Astrocyte of the cerebellum (primary cell): ENCODE results near the gene DLG5.

Experiments used
- DNase-seq: peaks from one replicate; pipeline ENCODE4 v3.0.0-alpha.2; 2011; ENCODE audit warnings: low read depth
- H3K4me3 ChIP-seq: 2 replicates; pipeline ENCODE4 v1.5.1; 2011; ENCODE audit warnings: mild to moderate bottlenecking, low read depth, low read length, moderate library complexity
- in situ Hi-C: cut with HindIII; loops from 2 replicates; pipeline ENCODE4 v1.10.0; 2017; ENCODE audit warnings: low sequenced_read_pairs
- TF ChIP-seq, protein P1 (sequence below): IDR thresholded peaks from 2 replicates; pipeline ENCODE4 v1.5.1; 2012; ENCODE audit warnings: low read length, low read depth, moderate library complexity, mild to moderate bottlenecking; ENCODE audit errors: missing control alignments

The DLG5 gene

DNA sequence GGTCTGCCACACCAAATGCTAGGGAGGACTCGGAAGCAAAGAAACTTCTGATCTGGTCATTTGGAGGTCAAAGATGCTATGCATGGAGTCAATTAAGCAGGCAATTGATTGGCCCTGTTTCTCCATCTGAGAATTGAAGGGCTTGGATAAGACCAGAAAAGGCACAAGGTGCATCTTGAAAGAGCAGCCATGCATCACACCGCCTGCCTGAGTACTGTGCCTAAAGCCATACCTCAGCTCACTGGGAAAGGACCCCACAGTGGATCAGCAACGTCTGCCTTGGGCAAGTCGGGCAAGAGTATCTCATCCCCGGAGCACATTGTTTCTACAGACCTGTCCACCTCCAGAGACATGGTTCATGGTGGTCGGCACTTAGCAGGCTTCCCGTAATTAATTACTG lies 42.4 kb downstream of the DLG5 start:
- no peak for DNase-seq
- H3K4me3 ChIP-seq: no peak overlapping the region
- in situ Hi-C loops: no loop called here
- TF ChIP-seq, protein P1, sequence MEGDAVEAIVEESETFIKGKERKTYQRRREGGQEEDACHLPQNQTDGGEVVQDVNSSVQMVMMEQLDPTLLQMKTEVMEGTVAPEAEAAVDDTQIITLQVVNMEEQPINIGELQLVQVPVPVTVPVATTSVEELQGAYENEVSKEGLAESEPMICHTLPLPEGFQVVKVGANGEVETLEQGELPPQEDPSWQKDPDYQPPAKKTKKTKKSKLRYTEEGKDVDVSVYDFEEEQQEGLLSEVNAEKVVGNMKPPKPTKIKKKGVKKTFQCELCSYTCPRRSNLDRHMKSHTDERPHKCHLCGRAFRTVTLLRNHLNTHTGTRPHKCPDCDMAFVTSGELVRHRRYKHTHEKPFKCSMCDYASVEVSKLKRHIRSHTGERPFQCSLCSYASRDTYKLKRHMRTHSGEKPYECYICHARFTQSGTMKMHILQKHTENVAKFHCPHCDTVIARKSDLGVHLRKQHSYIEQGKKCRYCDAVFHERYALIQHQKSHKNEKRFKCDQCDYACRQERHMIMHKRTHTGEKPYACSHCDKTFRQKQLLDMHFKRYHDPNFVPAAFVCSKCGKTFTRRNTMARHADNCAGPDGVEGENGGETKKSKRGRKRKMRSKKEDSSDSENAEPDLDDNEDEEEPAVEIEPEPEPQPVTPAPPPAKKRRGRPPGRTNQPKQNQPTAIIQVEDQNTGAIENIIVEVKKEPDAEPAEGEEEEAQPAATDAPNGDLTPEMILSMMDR: no peak

DNA sequence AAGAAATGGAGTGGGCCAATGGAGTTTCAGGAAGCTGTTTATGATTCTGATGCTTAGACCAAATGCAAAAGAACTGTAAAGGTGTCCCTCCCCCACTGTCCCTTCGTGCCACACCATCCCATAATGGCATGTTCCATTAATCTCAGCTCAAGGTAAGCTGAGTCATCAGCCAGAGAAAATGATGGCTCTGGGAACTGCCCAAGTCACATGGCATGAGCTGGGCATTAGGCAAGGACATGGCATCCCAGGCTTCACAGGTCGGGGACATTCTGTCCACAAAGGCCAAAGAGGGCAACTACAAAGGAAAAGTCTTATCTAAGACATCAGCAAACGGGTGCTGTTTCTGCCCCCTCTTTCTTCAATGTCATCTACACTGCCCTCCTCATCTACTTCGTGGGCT lies 44.9 kb downstream of the DLG5 start:
- DNase-seq: no peak
- TF ChIP-seq, protein P1: no peak
- no peak overlapping the region for H3K4me3 ChIP-seq
- in situ Hi-C loops: no loop called here

DNA sequence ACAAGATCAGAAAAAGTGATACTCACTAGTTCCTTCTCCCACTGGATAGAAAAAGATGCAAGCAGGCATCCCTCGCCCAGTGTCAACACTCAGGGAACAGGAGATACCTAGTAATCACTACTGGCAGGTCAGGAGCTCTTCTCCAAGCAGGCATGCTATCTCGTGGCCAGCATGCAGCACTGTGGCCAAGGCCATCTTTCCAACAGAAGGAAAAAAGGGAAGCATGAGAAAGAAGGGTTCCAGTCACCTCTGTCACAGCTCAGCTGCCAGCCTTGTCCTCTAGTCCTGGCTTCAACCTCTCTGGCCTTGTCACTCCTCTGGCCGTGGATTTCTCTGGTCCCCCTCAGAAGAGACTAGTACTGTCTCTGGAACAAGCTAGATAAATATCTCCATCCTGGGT lies 45.3 kb downstream of the DLG5 start:
- H3K4me3 ChIP-seq: no peak overlapping the region
- no peak for DNase-seq
- TF ChIP-seq, protein P1: no peak
- in situ Hi-C loops: no loop called here

DNA sequence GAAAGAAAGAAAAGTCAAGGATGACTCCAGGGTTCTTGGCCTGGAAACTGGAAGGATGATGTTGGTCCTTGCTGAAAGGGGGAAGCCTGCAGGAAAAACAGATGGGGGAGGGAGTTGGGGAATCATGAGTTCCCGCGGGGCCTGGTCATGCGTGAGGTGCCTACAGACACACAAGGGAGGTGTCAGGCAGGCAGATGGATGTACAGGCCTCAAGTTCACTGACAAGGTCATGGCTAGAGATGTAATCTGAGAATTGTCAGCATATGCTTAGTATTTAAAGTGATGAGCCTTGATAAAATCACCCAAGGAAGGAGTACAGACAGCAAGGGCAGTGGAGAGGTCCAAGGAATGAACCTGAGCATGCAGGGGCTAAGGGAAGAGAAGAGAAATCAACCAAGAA lies 46.8 kb downstream of the DLG5 start:
- no peak for DNase-seq
- TF ChIP-seq, protein P1: no peak

DNA sequence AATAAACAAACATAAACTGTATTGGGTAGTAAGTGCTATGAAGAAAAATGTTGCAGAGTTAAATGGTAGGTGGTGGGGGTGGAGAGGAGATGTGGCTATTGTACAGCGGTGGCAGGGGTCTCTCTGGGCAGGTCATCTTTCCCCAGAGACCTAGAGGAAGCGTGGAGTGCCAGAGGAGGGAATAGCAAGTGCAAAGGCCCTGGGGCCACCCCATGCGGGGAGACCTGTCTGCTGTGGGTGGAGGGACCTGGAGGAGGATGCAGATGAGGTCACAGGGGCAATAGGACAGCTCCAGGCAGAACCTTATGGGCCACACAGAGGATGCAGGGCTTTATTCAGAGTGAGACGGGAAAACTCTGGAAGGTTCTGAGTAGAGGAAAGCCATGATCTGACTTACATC lies 47.5 kb downstream of the DLG5 start:
- TF ChIP-seq, protein P1: no peak
- H3K4me3 ChIP-seq: no peak overlapping the region
- in situ Hi-C loops: no loop called here
- no peak for DNase-seq

More for the DNA sequence above, 46.8 kb downstream of the DLG5 start:
- in situ Hi-C loops: no loop called here
- H3K4me3 ChIP-seq: no peak overlapping the region

DNA sequence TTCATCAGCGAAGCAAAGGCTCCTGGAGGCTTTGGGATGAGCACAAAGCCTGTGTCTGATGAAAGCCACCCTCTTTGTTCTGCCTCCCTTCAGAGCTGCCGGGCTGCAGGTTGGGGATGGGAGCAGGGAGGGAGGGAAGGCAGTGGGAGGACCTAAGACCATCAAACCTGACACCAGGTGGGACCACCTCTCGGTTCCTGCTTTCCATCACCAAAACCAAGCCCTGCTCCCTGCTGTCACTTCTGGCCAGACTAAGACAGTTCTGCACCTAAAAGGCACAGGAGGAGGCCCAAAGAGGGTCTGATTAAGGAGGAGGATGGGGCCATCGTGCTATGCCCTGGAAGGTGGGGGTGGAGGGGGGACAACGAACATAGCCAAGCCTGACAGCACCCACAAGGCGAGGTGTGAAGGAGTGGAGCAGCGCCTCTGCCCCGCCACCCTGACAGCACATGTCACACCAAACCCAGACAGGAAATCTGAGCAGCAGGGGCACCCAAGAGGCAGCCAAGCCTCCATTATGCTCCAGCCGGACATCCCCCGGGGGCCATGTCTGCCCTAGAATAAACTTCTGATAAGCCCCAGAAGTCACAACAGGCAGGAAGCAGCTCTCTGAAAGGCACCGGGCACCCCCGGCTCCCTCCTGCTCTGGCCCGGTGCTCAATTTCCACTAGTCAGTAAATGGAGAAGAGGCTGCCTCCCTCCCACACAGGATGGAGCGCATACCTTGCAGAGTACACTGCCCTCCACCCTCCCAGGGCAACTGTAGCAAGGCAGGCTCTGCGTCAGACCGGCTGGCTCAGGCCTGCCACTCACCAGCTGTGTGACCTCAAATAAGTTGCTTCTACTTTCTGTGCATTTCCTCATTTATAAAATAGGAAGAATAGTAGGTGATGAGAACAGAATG lies 48.9 kb downstream of the DLG5 start:
- in situ Hi-C loops: no loop called here
- TF ChIP-seq, protein P1: no peak
- no peak overlapping the region for H3K4me3 ChIP-seq
- DNase-seq: no peak
